ENCODE measurements around the gene EDARADD.

The EDARADD gene

DNA sequence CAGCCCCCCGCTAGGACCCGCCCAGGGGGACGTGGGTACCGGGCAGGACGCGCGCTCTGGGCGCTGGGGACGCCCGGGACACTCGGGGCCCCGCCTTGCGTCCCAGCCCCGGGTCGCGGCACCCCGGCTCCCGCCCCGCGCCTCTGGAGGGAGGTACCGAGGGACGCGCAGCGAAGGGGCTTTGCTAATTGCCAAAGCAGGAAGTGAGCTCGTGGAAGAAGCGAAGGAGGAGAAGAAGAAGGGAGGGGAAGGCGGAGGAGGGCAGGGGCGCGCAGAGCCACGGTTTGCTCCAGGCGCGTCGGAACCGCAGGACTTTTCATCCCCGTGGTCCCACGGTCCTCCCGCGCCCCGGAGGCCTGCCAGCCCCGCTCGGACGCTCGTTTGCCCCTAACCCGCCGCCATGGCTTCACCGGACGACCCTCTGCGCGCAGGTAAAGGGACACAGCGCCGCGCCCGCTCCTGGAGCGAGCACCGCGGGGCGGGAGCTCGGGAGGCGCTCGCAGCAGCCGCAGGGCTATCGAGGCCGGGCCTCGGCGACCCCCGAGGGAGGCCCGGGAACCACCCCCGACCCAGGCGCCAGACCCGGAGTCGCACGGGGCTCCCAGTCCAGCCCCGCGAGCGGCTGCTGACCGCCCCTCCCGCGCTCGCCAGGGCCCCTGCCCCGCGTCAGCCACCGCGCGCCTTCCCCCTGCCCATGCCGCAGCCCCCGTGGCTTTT lies 1.3 kb downstream of the EDARADD start:
- TF ChIP-seq, protein P1, sequence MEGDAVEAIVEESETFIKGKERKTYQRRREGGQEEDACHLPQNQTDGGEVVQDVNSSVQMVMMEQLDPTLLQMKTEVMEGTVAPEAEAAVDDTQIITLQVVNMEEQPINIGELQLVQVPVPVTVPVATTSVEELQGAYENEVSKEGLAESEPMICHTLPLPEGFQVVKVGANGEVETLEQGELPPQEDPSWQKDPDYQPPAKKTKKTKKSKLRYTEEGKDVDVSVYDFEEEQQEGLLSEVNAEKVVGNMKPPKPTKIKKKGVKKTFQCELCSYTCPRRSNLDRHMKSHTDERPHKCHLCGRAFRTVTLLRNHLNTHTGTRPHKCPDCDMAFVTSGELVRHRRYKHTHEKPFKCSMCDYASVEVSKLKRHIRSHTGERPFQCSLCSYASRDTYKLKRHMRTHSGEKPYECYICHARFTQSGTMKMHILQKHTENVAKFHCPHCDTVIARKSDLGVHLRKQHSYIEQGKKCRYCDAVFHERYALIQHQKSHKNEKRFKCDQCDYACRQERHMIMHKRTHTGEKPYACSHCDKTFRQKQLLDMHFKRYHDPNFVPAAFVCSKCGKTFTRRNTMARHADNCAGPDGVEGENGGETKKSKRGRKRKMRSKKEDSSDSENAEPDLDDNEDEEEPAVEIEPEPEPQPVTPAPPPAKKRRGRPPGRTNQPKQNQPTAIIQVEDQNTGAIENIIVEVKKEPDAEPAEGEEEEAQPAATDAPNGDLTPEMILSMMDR (IDR thresholded peaks at IDR 0.05), result no peak
- no peaks in the 10 kb centered on the region for H3K9me3 ChIP-seq
- peaks cover 14 to 28% of the 10 kb centered on the region in 2 experiments for H3K4me1 ChIP-seq (ENCODE audit: control insufficient read depth in 1 of 2, insufficient read depth in 1 of 2, low read depth in 1 of 2, low read length in 1 of 2)
- H3K36me3 ChIP-seq, result no peaks in the 10 kb centered on the region
- peaks cover 63% of the 10 kb centered on the region for H3K27me3 ChIP-seq
- peak overlapping the region; percentile 17 to 55 for H3K4me3 ChIP-seq (ENCODE audit: low read depth in 1 of 2, low read length in 1 of 2)
- H3K27ac ChIP-seq, result no peak overlapping the region

DNA sequence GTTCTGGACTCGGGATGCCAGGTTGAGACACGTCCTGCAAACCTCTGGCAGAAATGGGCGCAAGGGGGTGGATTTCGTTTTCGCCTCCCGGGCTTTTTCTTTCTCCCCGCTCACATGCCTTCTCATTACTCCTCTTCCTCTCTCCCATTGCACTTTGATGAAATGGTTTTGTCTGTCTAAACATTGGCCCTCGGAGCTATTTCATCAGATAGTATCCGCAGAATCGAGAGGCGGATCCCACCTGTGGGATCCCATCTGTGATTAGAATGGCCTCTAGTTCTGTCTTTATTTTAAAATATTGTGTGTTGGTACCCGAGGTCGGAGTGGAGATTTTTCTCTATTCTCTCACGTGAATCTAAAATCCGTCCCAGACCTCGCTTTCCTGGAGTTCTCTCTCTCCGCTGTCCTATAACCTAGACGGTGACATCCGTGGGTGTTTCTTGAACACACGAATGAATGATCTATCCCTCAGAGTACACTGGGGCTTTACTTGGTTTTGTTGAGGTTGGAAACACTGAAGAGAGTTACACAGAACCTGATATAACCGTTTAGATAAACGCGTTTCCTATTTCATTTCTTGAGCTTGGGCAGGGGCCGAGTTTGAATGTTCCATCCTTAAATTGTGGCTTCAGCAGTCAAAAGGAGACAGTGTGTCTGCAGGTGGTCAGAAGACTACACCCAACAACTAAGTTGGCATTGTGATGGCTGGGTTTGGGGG lies 2.0 kb downstream of the EDARADD start:
- no peaks in the 10 kb centered on the region for H3K36me3 ChIP-seq
- TF ChIP-seq, protein P1 (IDR thresholded peaks at IDR 0.05), result no peak
- H3K4me1 ChIP-seq (ENCODE audit: control insufficient read depth in 1 of 2, insufficient read depth in 1 of 2, low read depth in 1 of 2, low read length in 1 of 2), result peaks cover 14 to 28% of the 10 kb centered on the region in 2 experiments
- H3K27ac ChIP-seq, result no peak overlapping the region
- no peaks in the 10 kb centered on the region for H3K9me3 ChIP-seq
- H3K4me3 ChIP-seq (ENCODE audit: low read depth in 1 of 2, low read length in 1 of 2), result peak overlapping the region in 1 of 2 experiments; percentile 55
- H3K27me3 ChIP-seq, result peaks cover 63% of the 10 kb centered on the region

DNA sequence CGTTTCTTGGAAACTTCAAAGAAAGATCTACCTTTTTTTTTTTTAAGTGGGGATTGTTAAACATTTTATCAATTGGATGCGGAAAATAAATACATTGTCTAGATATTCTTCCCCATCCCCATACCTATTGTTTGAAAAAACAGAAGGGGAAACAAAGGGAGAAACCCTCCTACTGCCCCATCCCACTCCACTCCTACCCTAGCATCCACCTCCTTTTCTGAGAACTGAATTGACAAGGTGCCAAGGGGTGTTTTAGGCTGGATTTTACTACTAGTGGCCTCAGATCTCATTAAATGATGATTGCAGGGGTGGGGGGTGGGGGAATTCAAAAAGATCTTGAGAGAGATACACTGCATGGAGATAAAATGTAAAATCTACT lies 2.6 kb downstream of the EDARADD start:
- H3K4me1 ChIP-seq (ENCODE audit: control insufficient read depth in 1 of 2, insufficient read depth in 1 of 2, low read depth in 1 of 2, low read length in 1 of 2), result peaks cover 14 to 28% of the 10 kb centered on the region in 2 experiments
- no peak overlapping the region for H3K27ac ChIP-seq
- no peaks in the 10 kb centered on the region for H3K9me3 ChIP-seq
- H3K4me3 ChIP-seq (ENCODE audit: low read depth in 1 of 2, low read length in 1 of 2), result no peak overlapping the region
- TF ChIP-seq, protein P1 (IDR thresholded peaks at IDR 0.05), result no peak
- no peaks in the 10 kb centered on the region for H3K36me3 ChIP-seq
- H3K27me3 ChIP-seq, result peaks cover 60% of the 10 kb centered on the region

DNA sequence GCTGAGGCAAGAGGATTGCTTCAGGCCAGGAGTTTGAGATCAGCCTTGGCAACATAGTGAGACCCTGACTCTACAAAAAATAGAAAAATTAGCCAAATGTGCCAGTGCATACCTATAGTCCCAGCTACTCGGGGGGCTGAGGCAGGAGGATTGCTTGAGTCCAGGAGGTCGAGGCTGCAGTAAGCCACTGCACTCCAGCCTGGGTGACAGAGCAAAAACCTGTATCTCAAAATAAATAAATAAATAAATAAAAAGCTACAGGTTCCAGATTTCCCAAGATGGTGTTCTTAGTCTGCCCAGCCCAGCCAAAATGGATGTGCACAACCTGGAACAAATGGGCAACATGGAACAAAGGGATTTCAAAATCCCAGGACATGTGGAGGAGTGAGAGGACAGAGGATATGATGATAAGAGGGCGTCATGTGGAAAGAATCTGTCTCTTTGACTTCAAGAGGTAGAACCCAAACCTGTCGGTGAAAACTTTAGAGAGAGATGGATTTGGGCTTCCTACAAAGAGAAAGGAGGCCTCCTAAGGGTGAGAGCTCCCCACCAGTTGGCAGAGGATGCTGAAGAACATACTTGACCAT lies 3.2 kb downstream of the EDARADD start:
- Histone ChIP-seq H3K9me3 (no peaks in the 10 kb centered on the region), H3K36me3 (no peaks in the 10 kb centered on the region), H3K27me3 (peaks cover 55% of the 10 kb centered on the region), H3K4me3 (ENCODE audit: low read depth in 1 of 2, low read length in 1 of 2) (no peak overlapping the region), H3K4me1 (ENCODE audit: control insufficient read depth in 1 of 2, insufficient read depth in 1 of 2, low read depth in 1 of 2, low read length in 1 of 2) (peaks cover 14 to 28% of the 10 kb centered on the region in 2 experiments), H3K27ac (no peak overlapping the region)
- TF ChIP-seq, protein P1 (IDR thresholded peaks at IDR 0.05), result no peak

DNA sequence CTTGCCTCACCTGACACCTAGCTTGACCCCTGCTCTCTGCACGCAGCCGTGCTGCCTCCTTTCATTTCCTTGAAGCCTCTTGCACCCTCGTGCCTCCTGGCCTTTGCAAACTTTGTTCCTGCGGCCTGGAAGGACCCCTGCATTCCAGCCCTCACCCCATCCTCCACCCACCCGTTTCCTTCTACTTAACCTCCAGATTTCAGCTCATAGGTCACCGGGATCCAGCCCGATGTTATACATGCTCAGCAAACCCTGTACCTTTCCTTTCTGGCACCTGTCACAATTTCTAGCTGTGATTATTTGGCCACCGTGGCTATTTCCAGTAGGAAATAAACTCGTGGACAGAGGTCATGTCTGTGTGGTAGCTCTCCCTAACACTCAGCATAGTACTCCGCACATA lies 4.5 kb downstream of the EDARADD start:
- H3K27me3 ChIP-seq, result peaks cover 44% of the 10 kb centered on the region
- TF ChIP-seq, protein P1 (IDR thresholded peaks at IDR 0.05), result no peak
- no peak overlapping the region for H3K27ac ChIP-seq
- no peaks in the 10 kb centered on the region for H3K36me3 ChIP-seq
- H3K4me3 ChIP-seq (ENCODE audit: low read depth in 1 of 2, low read length in 1 of 2), result no peak overlapping the region
- H3K4me1 ChIP-seq (ENCODE audit: control insufficient read depth in 1 of 2, insufficient read depth in 1 of 2, low read depth in 1 of 2, low read length in 1 of 2), result peaks cover 14 to 28% of the 10 kb centered on the region in 2 experiments
- no peaks in the 10 kb centered on the region for H3K9me3 ChIP-seq

All from neutrophil (primary cell).